Caco-2 (cell line): ENCODE results near the gene DIP2B. TPM values are rescaled to one million over a fixed set of nuclear protein-coding genes. Genes with fewer than 3 reads are reported as not detected.
A peak's percentile ranks its signal among the peaks of the same experiment; 100 is the strongest.

Experiments used
- BruUV-seq: library from RNA; stranded (reverse); fragments of 400-500 nt; replicated peaks from 2 replicates; lab custom pipeline; 2021; lab: Mats Ljungman, UMichigan
- CTCF ChIA-PET: fragments of 300-600 bp; sonication (Branson Sonifier 250); formaldehyde crosslinking; loops from one replicate; lab custom pipeline; 2022; ENCODE audit warnings: antibody characterized with exemption; lab: Charles Lee
- POLR2A ChIA-PET: fragments of 300-600 bp; sonication (Branson Sonifier 250); formaldehyde crosslinking; loops from one replicate; lab custom pipeline; 2022; ENCODE audit warnings: antibody characterized with exemption; lab: Charles Lee
- DNase-seq, 2 experiments: peaks; one replicate each; pipeline versions ENCODE4 v3.0.0 to v3.0.0-alpha.2; 2020 to 2022
- H3K27me3 ChIP-seq: replicated peaks from 2 replicates; pipeline ENCODE4 v1.6.0; 2011; ENCODE audit warnings: low read length; ENCODE audit not compliant: control insufficient read depth, insufficient read depth
- H3K36me3 ChIP-seq: 2 replicates; pipeline ENCODE4 v1.5.1; 2011; ENCODE audit warnings: low read length; ENCODE audit not compliant: control insufficient read depth, insufficient read depth
- H3K4me1 ChIP-seq: fragments of 250-450 bp; sonication (Bioruptor Pico); 2 replicates; pipeline ENCODE4 v1.5.1; 2020; ENCODE audit warnings: mild to moderate bottlenecking
- H3K4me3 ChIP-seq: 2 replicates; pipeline ENCODE4 v1.5.1; 2011; ENCODE audit warnings: low read depth, mild to moderate bottlenecking, control low read depth, low read length
- H3K9me3 ChIP-seq: fragments of 250-450 bp; sonication (Bioruptor Pico); 2 replicates; pipeline ENCODE4 v1.5.1; 2020; ENCODE audit warnings: mild to moderate bottlenecking, moderate library complexity
- H3K27ac Mint-ChIP-seq: one replicate; pipeline ENCODE4 v1.8.0; 2022; ENCODE audit warnings: mixed read lengths; ENCODE audit not compliant: unreplicated experiment
- H3K27me3 Mint-ChIP-seq: one replicate; pipeline ENCODE4 v1.8.0; 2022; ENCODE audit warnings: mixed read lengths; ENCODE audit not compliant: insufficient read depth, unreplicated experiment
- H3K36me3 Mint-ChIP-seq: one replicate; pipeline ENCODE4 v1.8.0; 2022; ENCODE audit warnings: mild to moderate bottlenecking, mixed read lengths; ENCODE audit not compliant: insufficient read depth, unreplicated experiment
- H3K4me1 Mint-ChIP-seq: one replicate; pipeline ENCODE4 v1.8.0; 2022; ENCODE audit warnings: low read depth, mixed read lengths; ENCODE audit not compliant: unreplicated experiment
- H3K4me3 Mint-ChIP-seq: one replicate; pipeline ENCODE4 v1.8.0; 2022; ENCODE audit warnings: mild to moderate bottlenecking, moderate library complexity, mixed read lengths; ENCODE audit not compliant: unreplicated experiment
- H3K9me3 Mint-ChIP-seq: one replicate; pipeline ENCODE4 v1.8.0; 2022; ENCODE audit warnings: mixed read lengths; ENCODE audit not compliant: unreplicated experiment
- intact Hi-C: fragments of 100-400 bp; cut with micrococcal nuclease; formaldehyde crosslinking; loops from one replicate; pipeline ENCODE4 v1.10.0; 2022; ENCODE audit not compliant: unreplicated experiment
- total RNA-seq: library from RNA; stranded (reverse); gene quantifications from 2 replicates; pipeline ENCODE4 v1.2.3, GENCODE V29; 2022
- TF ChIP-seq, protein P1 (sequence below), 2 experiments: fragments of 200-600 bp in 1 of 2; IDR thresholded peaks; 1 replicate in 1 of 2; 2 replicates in 1 of 2; pipeline versions ENCODE4 v1.5.1 to v1.8.0; 2011 to 2022; ENCODE audit warnings: antibody characterized with exemption in 1 of 2, control low read depth in 1 of 2, inconsistent platforms in 1 of 2, low read depth in 1 of 2, low read length in 1 of 2, mild to moderate bottlenecking in 1 of 2, moderate library complexity in 1 of 2; ENCODE audit not compliant: insufficient read depth in 1 of 2, severe bottlenecking in 1 of 2, unreplicated experiment in 1 of 2

DIP2B gene
- total RNA-seq, 1 experiment from 2014 or later = 32.7 TPM

DNA sequence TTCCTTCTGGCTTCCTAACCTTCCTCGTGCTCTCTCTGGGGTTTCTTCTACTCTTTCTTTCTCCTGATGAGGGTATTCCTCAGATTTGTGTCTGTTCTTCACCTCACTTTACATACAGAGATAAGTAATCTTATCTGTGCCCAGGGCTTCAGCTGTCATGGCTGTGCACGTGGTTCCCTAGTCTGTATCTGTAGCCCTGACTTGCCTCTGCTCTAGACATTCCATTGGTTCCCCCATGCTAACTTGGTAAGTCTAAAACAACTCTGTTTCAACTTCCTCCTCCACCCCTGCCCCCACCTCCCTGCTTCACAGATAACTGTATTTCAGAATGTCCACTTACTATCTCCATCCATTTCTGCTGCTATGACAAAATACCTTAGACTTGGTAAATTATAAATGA lies 10.8 kb downstream of the DIP2B start:
- ChIA-PET POLR2A (no interaction called here), CTCF (interaction anchor here (0.7 kb wide), 2 partner anchors 8 to 9 kb away, joined by 3 to 5 read pairs; no protein-coding TSS in a partner anchor)
- no TSS peak for BruUV-seq
- H3K36me3 ChIP-seq = no peaks in the 10 kb centered on the region; the same call in none of the 2 replicates
- H3K4me1 ChIP-seq = peaks cover 28% of the 10 kb centered on the region
- TF ChIP-seq, protein P1, sequence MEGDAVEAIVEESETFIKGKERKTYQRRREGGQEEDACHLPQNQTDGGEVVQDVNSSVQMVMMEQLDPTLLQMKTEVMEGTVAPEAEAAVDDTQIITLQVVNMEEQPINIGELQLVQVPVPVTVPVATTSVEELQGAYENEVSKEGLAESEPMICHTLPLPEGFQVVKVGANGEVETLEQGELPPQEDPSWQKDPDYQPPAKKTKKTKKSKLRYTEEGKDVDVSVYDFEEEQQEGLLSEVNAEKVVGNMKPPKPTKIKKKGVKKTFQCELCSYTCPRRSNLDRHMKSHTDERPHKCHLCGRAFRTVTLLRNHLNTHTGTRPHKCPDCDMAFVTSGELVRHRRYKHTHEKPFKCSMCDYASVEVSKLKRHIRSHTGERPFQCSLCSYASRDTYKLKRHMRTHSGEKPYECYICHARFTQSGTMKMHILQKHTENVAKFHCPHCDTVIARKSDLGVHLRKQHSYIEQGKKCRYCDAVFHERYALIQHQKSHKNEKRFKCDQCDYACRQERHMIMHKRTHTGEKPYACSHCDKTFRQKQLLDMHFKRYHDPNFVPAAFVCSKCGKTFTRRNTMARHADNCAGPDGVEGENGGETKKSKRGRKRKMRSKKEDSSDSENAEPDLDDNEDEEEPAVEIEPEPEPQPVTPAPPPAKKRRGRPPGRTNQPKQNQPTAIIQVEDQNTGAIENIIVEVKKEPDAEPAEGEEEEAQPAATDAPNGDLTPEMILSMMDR (IDR thresholded peaks at IDR 0.05; ENCODE audit: insufficient read depth in 1 of 2, low read depth in 1 of 2, low read length in 1 of 2, severe bottlenecking in 1 of 2, unreplicated experiment in 1 of 2) = no peak
- no peaks in the 10 kb centered on the region for H3K9me3 ChIP-seq
- no peaks in the 10 kb centered on the region for H3K36me3 Mint-ChIP-seq
- no peak overlapping the region for H3K4me3 Mint-ChIP-seq
- DNase-seq = peak in 1 of 2 experiments; percentile 47
- H3K4me1 Mint-ChIP-seq = peaks cover 20% of the 10 kb centered on the region
- no peaks in the 10 kb centered on the region for H3K9me3 Mint-ChIP-seq
- intact Hi-C loops = no loop called here
- peak overlapping the region; percentile 10 for H3K27ac Mint-ChIP-seq
- H3K27me3 Mint-ChIP-seq = no peaks in the 10 kb centered on the region
- no peak overlapping the region for H3K4me3 ChIP-seq
- H3K27me3 ChIP-seq = no peaks in the 10 kb centered on the region

DNA sequence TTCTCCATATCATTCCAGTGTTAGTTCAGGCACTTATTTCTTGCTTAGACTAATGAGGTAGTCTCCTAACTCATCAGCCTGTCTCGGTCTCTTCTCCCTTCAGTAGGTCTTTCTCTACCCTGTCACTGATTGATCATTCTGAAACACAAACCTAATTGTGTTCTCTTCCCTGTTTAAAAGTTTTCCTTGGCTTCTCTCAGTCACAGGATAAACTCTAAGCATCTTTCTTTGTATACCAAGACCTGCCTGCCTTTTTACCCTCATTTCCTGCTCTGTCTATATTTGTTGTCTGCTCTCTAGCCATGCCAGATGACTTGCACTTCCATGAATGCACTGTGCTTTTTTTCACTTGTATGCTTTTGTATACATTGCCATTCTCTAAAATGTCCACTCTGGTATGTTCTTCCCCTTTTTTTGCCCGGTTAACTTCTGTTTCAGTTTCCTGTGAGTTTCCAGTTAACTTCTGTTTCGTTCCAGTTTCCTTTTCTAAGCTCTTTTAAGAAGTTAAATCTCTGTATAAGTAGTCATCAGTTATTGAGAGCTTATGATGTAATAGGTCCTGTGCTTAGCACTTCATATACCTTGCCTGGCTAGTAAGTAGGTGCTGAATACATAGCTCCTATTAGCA lies 12.8 kb downstream of the DIP2B start:
- H3K4me3 ChIP-seq = no peak overlapping the region
- H3K4me1 ChIP-seq = peaks cover 28% of the 10 kb centered on the region
- H3K27ac Mint-ChIP-seq = no peak overlapping the region
- ChIA-PET POLR2A (no interaction called here), CTCF (interaction anchor here (0.5 kb wide), 1 partner anchor 13 kb away, joined by 3 read pairs; the partner anchor contains the start of gene DIP2B)
- TF ChIP-seq, protein P1 (IDR thresholded peaks at IDR 0.05; ENCODE audit: insufficient read depth in 1 of 2, low read depth in 1 of 2, low read length in 1 of 2, severe bottlenecking in 1 of 2, unreplicated experiment in 1 of 2) = no peak
- H3K4me3 Mint-ChIP-seq = no peak overlapping the region
- no peak for DNase-seq
- H3K36me3 ChIP-seq = no peaks in the 10 kb centered on the region; the same call in none of the 2 replicates
- H3K9me3 ChIP-seq = no peaks in the 10 kb centered on the region
- intact Hi-C loops = no loop called here
- peaks cover 5% of the 10 kb centered on the region for H3K36me3 Mint-ChIP-seq
- no peaks in the 10 kb centered on the region for H3K27me3 Mint-ChIP-seq
- no TSS peak for BruUV-seq
- H3K9me3 Mint-ChIP-seq = no peaks in the 10 kb centered on the region
- H3K4me1 Mint-ChIP-seq = peaks cover 25% of the 10 kb centered on the region
- H3K27me3 ChIP-seq = no peaks in the 10 kb centered on the region

DNA sequence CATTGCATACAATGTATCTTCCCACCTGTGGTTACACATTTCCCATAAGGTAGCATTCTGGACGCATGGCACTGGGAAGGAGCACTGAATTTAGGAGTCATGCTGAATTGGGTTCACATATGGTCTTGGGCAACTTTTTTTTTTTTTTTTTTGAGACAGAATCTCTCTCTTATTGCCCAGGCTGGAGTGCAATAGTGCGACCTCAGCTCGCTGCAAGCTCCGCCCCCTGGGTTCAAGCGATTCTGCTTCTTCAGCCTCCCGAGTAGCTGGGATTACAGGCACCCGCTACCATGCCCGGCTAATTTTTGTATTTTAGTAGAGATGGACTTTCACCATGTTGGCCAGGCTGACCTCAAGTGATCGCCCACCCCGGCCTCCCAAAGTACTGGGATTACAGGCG lies 13.3 kb downstream of the DIP2B start:
- Mint-ChIP-seq H3K27ac (no peak overlapping the region), H3K36me3 (peaks cover 9% of the 10 kb centered on the region), H3K9me3 (no peaks in the 10 kb centered on the region), H3K4me3 (no peak overlapping the region), H3K27me3 (no peaks in the 10 kb centered on the region), H3K4me1 (peaks cover 25% of the 10 kb centered on the region)
- no peak for DNase-seq
- H3K4me1 ChIP-seq = peaks cover 28% of the 10 kb centered on the region
- no peak overlapping the region for H3K4me3 ChIP-seq
- H3K27me3 ChIP-seq = no peaks in the 10 kb centered on the region
- ChIA-PET POLR2A (no interaction called here), CTCF (no interaction called here)
- TF ChIP-seq, protein P1 (IDR thresholded peaks at IDR 0.05; ENCODE audit: insufficient read depth in 1 of 2, low read depth in 1 of 2, low read length in 1 of 2, severe bottlenecking in 1 of 2, unreplicated experiment in 1 of 2) = no peak
- H3K9me3 ChIP-seq = no peaks in the 10 kb centered on the region
- BruUV-seq = no TSS peak
- intact Hi-C loops = no loop called here
- H3K36me3 ChIP-seq = no peaks in the 10 kb centered on the region; the same call in none of the 2 replicates
